Tibial nerve (tissue), 3 donors: Measurements from ENCODE around the gene CALCR.

Experiments
- CTCF ChIP-seq, 5 experiments: fragments of 200-600 bp in 3 of 5; fragments of 450-650 bp in 2 of 5; sonication (generic) in 3 of 5; IDR thresholded peaks; one replicate each; pipeline ENCODE4 v1.5.1; 2016 to 2019; ENCODE audit warnings: antibody characterized with exemption in 5 of 5, mild to moderate bottlenecking in 3 of 5, moderate library complexity in 2 of 5
- POLR2A ChIP-seq, 2 donors: fragments of 450-650 bp; IDR thresholded peaks; one replicate each; pipeline ENCODE4 v1.6.1; 2017; ENCODE audit warnings: antibody characterized with exemption in 2 of 2, mild to moderate bottlenecking in 2 of 2, moderate library complexity in 2 of 2

GRCh38 chr7:93447509-93447908, 127.0 kb downstream of the CALCR start:
- TF ChIP-seq CTCF (IDR thresholded peaks at IDR 0.05) (no peak), POLR2A (IDR thresholded peaks at IDR 0.05) (no peak)
